HTERT RPE-1 (cell line): ENCODE data around the gene SIGLEC11.
"Not testable (repeated sequence)": the region's sequence is repeated elsewhere in the genome, so short reads cannot be mapped to it uniquely, and the experiment has no call there.

Experiments
- in situ Hi-C: fragments of 300-500 bp; cut with MboI; formaldehyde crosslinking; loops from 4 replicates; pipeline ENCODE4 v1.14.3; 2020; ENCODE audit warnings: low sequenced_read_pairs

Gene SIGLEC11, protein sequence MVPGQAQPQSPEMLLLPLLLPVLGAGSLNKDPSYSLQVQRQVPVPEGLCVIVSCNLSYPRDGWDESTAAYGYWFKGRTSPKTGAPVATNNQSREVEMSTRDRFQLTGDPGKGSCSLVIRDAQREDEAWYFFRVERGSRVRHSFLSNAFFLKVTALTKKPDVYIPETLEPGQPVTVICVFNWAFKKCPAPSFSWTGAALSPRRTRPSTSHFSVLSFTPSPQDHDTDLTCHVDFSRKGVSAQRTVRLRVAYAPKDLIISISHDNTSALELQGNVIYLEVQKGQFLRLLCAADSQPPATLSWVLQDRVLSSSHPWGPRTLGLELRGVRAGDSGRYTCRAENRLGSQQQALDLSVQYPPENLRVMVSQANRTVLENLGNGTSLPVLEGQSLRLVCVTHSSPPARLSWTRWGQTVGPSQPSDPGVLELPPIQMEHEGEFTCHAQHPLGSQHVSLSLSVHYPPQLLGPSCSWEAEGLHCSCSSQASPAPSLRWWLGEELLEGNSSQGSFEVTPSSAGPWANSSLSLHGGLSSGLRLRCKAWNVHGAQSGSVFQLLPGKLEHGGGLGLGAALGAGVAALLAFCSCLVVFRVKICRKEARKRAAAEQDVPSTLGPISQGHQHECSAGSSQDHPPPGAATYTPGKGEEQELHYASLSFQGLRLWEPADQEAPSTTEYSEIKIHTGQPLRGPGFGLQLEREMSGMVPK

DNA sequence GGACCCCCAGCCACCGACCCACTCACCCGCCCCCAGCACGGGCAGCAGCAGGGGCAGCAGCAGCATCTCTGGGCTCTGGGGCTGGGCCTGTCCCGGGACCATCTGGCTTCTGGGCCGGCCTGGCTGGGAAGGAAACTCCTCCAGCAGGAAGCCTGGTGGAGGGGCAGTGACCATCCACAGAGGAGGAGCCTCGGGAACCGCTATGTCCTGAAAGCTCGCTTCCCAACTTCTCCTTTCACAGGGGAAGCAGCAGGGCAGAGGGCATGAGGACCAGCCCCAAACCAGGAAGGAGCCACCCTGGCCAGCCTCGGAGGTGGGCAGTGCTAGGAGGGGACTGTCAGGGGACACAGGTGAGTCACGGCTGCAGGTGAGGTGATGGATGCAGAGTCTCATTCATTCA, at the start of gene SIGLEC11:
Gene SIGLEC11, minus strand, starts transcription at position 193 of the 400 bp plus-strand sequence. Its CDS starts 91 bp downstream, at position 102.
- in situ Hi-C loops = not testable (repeated sequence)

DNA sequence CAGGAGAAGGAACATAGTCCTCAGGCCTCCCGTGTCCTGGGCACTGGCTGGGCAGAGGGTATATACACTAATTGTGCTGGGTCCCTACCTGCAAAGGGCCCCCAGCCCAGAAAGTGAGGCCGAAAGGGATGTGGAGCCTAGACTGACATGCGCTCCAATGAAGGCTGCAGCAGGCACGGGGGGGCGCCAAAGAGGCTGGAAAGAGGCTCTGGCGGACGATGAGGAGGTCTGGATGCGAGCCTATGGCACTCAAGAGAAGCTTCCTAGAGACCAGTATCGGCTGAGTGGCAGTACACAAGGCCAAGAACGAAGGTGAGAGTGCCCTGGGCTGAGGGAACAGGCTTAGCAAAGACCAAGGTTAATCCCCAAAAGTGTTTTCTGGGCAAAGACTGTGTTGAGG, 47.6 kb upstream of the SIGLEC11 start:
- in situ Hi-C loops = no loop called here

- in situ Hi-C loops = no loop called here
These were observed 47.0 kb upstream of the SIGLEC11 start for GRCh38 chr19:50007947-50008346.

DNA sequence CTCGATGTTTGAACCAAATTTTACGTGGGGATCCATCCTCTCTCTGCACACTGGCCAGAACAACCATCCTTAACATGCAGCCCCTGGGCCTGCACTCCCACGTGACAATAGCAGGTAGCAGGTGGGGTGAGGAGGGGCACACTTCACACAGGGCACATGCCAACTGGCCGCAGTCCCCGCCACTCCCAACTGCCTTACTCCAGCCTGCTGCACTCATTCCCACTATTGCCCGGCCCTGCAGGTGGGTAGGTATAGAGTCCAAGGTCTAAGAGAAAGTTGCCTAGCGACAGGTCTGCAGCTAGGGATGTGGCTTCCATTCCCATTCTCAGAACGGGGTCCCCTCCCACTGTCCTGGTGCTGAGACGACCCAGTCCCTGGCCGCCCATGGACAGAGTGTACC, 46.2 kb upstream of the SIGLEC11 start:
- in situ Hi-C loops = no loop called here

GRCh38 chr19:50005428-50005827, 44.5 kb upstream of the SIGLEC11 start:
- in situ Hi-C loops = no loop called here

GRCh38 chr19:50003810-50004419, 42.9 kb upstream of the SIGLEC11 start:
- in situ Hi-C loops = no loop called here

GRCh38 chr19:50003254-50003788, 42.3 kb upstream of the SIGLEC11 start:
- in situ Hi-C loops = no loop called here

DNA sequence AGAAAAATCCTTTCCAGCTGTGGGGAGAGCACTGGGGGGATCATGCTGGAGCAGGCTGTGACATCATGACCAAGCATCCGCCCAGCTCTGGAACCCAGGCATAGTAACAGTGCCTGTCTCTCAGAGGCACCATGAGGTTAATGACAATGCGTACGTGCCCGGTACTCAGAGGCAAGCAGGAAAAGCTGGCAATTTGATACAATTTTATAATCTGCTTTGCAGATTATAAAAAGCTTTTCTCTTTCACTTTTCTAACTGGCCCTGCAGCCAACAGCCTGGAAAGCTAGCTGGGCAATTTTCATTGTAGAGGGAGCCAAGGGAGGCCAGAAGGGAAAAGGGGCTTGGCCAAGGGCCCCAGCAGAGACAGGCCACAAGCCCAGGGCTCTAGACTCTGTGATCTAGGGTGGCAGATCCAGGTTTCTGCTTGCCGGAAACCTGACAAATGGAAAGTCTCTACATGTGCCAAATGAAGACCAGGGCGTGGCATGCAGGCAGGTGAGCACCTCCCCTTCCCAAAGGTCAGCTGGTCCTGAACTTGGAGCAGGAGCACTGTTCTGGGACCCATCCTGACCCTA, 41.5 kb upstream of the SIGLEC11 start:
- in situ Hi-C loops = no loop called here

- in situ Hi-C loops = no loop called here
These were observed 40.8 kb upstream of the SIGLEC11 start for GRCh38 chr19:50001775-50002174.

- in situ Hi-C loops = no loop called here
These were observed 40.0 kb upstream of the SIGLEC11 start for GRCh38 chr19:50000841-50001557.

DNA sequence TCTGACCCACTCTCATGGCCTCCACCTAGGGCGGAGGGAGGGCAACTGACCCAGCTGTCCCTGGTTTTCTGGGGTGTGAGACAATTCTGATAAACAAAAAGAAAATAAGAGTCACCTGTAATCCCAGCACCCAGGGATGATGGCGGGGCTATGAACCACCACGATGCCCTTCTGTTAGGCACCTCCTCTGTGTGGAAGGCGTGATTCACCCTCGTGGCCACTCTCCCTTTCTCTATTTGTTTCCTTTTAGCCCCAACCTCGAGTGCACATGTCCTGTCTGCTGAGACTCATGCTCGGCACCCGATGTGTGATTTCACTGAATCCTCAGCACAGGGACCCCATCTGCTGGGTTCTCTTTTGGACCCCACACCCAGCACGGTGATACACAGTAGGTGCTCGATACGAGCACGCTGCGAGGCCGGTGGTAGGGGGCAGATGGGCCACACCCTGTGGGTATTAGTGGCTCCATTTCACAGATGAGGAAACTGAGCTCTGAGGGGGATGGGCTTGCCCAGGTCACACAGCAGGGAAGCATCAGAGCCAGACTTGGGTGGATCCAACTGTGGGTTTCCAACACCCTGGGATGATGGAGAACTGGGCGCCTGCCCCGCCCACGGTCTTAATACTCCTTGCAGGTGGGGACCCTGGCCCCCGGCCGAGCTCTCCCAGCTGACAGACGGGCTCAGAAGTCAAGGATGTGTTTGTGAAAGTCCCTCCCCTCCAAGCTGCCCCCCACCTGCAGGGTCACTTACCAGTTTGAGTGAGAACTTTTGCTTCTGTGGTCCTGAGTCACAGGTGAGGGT, 39.3 kb upstream of the SIGLEC11 start:
- in situ Hi-C loops = no loop called here

DNA sequence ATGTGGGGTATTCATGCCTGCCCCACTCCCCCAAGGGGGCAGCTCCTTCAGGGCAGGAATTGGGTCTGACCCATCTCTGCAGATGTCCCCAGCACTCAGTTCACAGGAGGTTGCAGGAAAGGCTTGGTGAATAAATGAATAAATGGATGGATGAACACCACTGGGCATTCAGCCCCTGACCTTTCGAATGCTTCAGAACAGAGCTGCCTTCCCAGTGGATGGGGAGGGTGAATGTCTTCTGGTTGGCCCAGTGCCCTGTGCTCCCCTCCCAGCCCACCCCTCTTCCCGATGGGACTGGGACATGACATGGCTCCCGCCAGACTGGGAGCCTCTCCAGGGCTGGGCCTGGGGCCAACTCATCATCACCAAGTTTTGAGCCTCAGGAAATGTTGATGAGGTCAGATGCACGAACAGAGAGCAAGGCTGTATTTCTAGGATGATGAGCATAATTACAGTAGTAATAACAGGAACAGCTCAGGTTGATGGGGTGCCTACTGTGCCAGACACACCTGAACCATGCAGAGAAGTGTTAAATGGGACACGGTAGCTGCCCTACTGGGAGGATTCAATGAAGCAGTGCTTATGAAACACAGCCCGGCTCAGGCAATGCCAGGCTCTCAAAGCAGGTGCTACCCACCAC, 38.5 kb upstream of the SIGLEC11 start:
- in situ Hi-C loops = no loop called here

GRCh38 chr19:49997709-49998108, 36.7 kb upstream of the SIGLEC11 start:
- in situ Hi-C loops = no loop called here

- in situ Hi-C loops = no loop called here
These were observed 27.5 kb upstream of the SIGLEC11 start for GRCh38 chr19:49988433-49988832.

- in situ Hi-C loops = no loop called here
These were observed 27.0 kb upstream of the SIGLEC11 start for GRCh38 chr19:49988007-49988406.

GRCh38 chr19:49987159-49987698, 26.3 kb upstream of the SIGLEC11 start:
- in situ Hi-C loops = no loop called here

GRCh38 chr19:49986354-49986753, 25.4 kb upstream of the SIGLEC11 start:
- in situ Hi-C loops = no loop called here

- in situ Hi-C loops = no loop called here
These were observed 24.9 kb upstream of the SIGLEC11 start for GRCh38 chr19:49985871-49986270.

DNA sequence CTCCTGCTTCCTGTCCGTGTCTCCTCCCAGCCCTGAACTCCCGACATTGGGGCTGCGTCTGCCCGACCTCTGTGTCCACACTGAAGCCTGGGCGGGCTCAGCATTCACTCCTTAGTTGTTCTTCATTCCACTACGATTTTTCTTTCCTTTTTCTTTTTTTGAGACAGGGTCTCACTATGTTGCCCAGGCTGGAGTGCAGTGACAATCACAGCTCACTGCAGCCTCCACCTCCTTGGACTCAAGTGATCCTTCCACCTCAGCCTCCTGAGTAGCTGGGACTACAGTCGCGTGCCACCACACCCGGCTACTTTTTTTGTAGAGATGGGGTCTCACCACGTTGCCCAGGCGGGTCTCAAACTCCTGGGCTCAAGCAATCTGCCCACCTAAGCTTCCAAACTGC, 23.5 kb upstream of the SIGLEC11 start:
- in situ Hi-C loops = no loop called here
